OCI-LY3 (cell line): ENCODE results near the gene FKBP14.

Experiments used
- H2AFZ ChIP-seq: fragments of 200-600, 300-600 bp; shearing (Covaris generic); 2 replicates; pipeline ENCODE4 v1.6.0; 2014; ENCODE audit warnings: antibody characterized with exemption, low read depth, low read length
- H3K27ac ChIP-seq: fragments of 200-600, 300-600 bp; sonication (generic); 2 replicates; pipeline ENCODE4 v1.5.1; 2014; ENCODE audit warnings: mild to moderate bottlenecking, low read length, moderate library complexity, mixed read lengths
- H3K27me3 ChIP-seq: fragments of 200-600, 300-600 bp; sonication (generic); 2 replicates; pipeline ENCODE4 v1.6.1; 2014; ENCODE audit warnings: low read depth, low read length, mixed read lengths
- H3K36me3 ChIP-seq: fragments of 200-600, 300-600 bp; sonication (generic); replicated peaks from 2 replicates; pipeline ENCODE3; 2014; ENCODE audit warnings: low read depth, low read length, mixed read lengths
- H3K4me1 ChIP-seq: fragments of 300-600, 200-600 bp; sonication (generic); 2 replicates; pipeline ENCODE4 v1.6.1; 2014; ENCODE audit warnings: low read length, mixed read lengths
- H3K4me2 ChIP-seq: fragments of 200-600, 300-600 bp; sonication (generic); 2 replicates; pipeline ENCODE4 v1.6.1; 2014; ENCODE audit warnings: low read length, mixed read lengths
- H3K4me3 ChIP-seq: fragments of 300-600, 200-600 bp; sonication (generic); 2 replicates; pipeline ENCODE4 v1.5.1; 2014; ENCODE audit warnings: antibody characterized with exemption, mild to moderate bottlenecking, low read length, moderate library complexity
- H3K79me2 ChIP-seq: fragments of 300-600, 200-600 bp; shearing (Covaris generic); 2 replicates; pipeline ENCODE4 v1.6.1; 2014; ENCODE audit warnings: mild to moderate bottlenecking, low read length, mixed read lengths
- H3K9ac ChIP-seq: fragments of 300-600, 200-600 bp; shearing (Covaris generic); 2 replicates; pipeline ENCODE4 v1.6.0; 2014; ENCODE audit warnings: mild to moderate bottlenecking, low read length, moderate library complexity
- H3K9me3 ChIP-seq: fragments of 200-600, 300-600 bp; shearing (Covaris generic); 2 replicates; pipeline ENCODE4 v1.6.1; 2014; ENCODE audit warnings: low read length, mixed read lengths; ENCODE audit not compliant: insufficient read depth
- H4K20me1 ChIP-seq: fragments of 200-600, 300-600 bp; sonication (generic); 2 replicates; pipeline ENCODE4 v1.6.1; 2016; ENCODE audit warnings: low read length, mixed read lengths; ENCODE audit not compliant: insufficient read depth
- CTCF ChIP-seq: fragments of 200-600, 300-600 bp; sonication (generic); IDR thresholded peaks from 2 replicates; pipeline ENCODE4 v1.5.1; 2014; ENCODE audit warnings: antibody characterized with exemption, low read length, low read depth
- EZH2phosphoT487 ChIP-seq: fragments of 200-600 bp; shearing (Covaris generic); IDR thresholded peaks from 2 replicates; pipeline ENCODE4 v1.6.1; 2018; ENCODE audit warnings: antibody characterized with exemption, mixed run types, low read depth

FKBP14 gene

GRCh38 chr7:29996321-29996720, 30.2 kb downstream of the FKBP14 start:
- H4K20me1 ChIP-seq, result no peaks in the 10 kb centered on the region

GRCh38 chr7:29995652-29996051, 30.9 kb downstream of the FKBP14 start:
- Histone ChIP-seq H3K9ac (no peak overlapping the region), H3K27ac (no peak overlapping the region), H3K27me3 (no peaks in the 10 kb centered on the region), H3K4me1 (no peaks in the 10 kb centered on the region), H3K79me2 (no peaks in the 10 kb centered on the region), H2AFZ (no peak overlapping the region), H3K4me2 (no peak overlapping the region), H3K4me3 (no peak overlapping the region), H4K20me1 (no peaks in the 10 kb centered on the region), H3K36me3 (no peaks in the 10 kb centered on the region), H3K9me3 (peaks cover 8% of the 10 kb centered on the region)
- no peak for TF ChIP-seq EZH2phosphoT487
- TF ChIP-seq CTCF, result no peak

More at GRCh38 chr7:29996321-29996720, 30.2 kb downstream of the FKBP14 start:
- Histone ChIP-seq H3K27ac (no peak overlapping the region), H3K9ac (no peak overlapping the region), H3K79me2 (no peaks in the 10 kb centered on the region), H3K4me2 (no peak overlapping the region), H2AFZ (no peak overlapping the region), H3K27me3 (no peaks in the 10 kb centered on the region), H3K4me3 (no peak overlapping the region), H3K4me1 (no peaks in the 10 kb centered on the region), H3K9me3 (peaks cover 8% of the 10 kb centered on the region), H3K36me3 (no peaks in the 10 kb centered on the region)
- TF ChIP-seq EZH2phosphoT487 (no peak), CTCF (no peak)

GRCh38 chr7:29993140-29993539, 33.4 kb downstream of the FKBP14 start:
- no peaks in the 10 kb centered on the region for H4K20me1 ChIP-seq
- H3K9me3 ChIP-seq, result peaks cover 8% of the 10 kb centered on the region
- peaks cover 3% of the 10 kb centered on the region; the same call in 1 of the 2 replicates for H3K79me2 ChIP-seq
- no peak overlapping the region for H3K4me3 ChIP-seq
- peaks cover 9% of the 10 kb centered on the region for H3K4me1 ChIP-seq
- H3K4me2 ChIP-seq, result no peak overlapping the region
- H3K27ac ChIP-seq, result no peak overlapping the region
- no peak overlapping the region for H2AFZ ChIP-seq
- H3K36me3 ChIP-seq, result no peaks in the 10 kb centered on the region
- TF ChIP-seq CTCF (no peak), EZH2phosphoT487 (no peak)
- H3K9ac ChIP-seq, result no peak overlapping the region
- no peaks in the 10 kb centered on the region for H3K27me3 ChIP-seq

GRCh38 chr7:29991937-29992336, 34.6 kb downstream of the FKBP14 start:
- H3K9me3 ChIP-seq, result peaks cover 7% of the 10 kb centered on the region
- TF ChIP-seq EZH2phosphoT487 (no peak), CTCF (no peak)
- H3K4me1 ChIP-seq, result peaks cover 21% of the 10 kb centered on the region
- H3K4me3 ChIP-seq, result no peak overlapping the region
- H3K36me3 ChIP-seq, result no peaks in the 10 kb centered on the region
- no peak overlapping the region for H3K4me2 ChIP-seq
- no peak overlapping the region for H3K9ac ChIP-seq
- H3K79me2 ChIP-seq, result peaks cover 7% of the 10 kb centered on the region
- no peak overlapping the region for H2AFZ ChIP-seq
- H3K27ac ChIP-seq, result no peak overlapping the region
- no peaks in the 10 kb centered on the region for H3K27me3 ChIP-seq
- H4K20me1 ChIP-seq, result no peaks in the 10 kb centered on the region
